Activated CD8-positive, alpha-beta memory T cell treated with anti-CD3 and anti-CD28 coated beads, Interleukin-2, amount 50 U/mL, for 1 hour (primary cell): ENCODE results near the gene CACNA1B.
"Not testable (repeated sequence)": the region's sequence is repeated elsewhere in the genome, so short reads cannot be mapped to it uniquely, and the experiment has no call there.

Source experiments
- DNase-seq: peaks from one replicate; pipeline ENCODE4 v3.0.0-alpha.2; 2020; ENCODE audit errors: extremely low read depth

Gene CACNA1B

DNA sequence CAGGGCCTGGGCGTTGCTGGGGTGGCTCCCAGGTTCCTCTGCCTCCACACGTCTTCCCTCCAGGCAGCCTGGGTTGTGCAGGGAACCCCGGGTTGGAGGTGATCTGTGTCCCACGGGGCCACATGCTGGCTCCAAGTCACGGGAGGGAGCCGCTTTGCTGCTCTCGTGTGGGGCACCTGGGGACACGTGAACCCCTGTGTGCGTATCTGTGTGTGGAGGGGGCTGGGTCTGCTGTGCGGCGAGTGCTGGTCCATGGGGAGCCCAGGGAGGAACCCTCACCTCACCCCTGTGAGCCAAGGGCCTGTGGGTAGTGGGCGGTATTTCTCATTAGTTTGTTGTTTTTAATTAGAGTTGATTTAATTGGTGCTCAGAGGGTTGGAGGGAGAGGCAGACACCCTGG, 7.5 kb downstream of the CACNA1B start:
- not testable (repeated sequence) for DNase-seq

DNA sequence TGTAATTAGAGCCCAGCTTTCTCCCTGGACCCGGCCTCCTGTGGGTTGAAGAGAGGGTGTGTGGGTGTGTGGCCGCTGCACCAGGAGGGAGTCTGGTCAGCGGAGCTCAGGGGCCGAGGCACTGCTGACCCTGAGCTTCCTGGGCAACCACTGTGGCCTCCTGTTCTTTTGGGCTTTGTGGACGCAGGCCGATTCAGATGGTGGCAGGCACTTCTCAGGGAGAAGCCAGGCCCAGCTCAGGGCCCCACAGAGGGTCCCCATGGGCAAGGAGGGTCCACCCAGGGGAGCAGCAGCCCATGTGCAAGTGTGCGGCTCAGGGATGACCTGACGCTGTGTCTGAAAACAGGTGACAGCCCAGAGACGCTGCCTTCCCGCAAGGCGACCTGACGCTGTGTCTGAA, 11.0 kb downstream of the CACNA1B start:
- DNase-seq = not testable (repeated sequence)

DNA sequence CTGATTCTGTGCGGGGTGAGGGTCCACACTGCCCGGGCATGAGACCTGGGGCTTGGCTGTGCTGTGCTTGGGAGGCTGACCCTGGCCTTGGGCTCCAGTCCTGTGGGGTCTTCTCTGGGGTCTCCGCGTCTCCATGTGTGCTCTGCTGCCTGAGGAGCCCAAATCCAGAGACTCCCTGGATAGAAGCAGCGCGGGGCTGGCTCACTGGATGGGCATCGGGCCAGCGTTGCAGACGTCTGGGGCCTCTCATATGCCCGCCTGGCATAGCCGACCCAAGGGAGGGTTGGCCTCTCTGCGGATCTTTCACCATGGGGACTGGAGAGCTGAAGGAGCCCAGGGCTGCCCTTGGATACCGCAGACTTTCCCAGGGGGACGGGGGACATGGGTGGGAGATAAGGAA, 12.4 kb downstream of the CACNA1B start:
- DNase-seq = not testable (repeated sequence)

DNA sequence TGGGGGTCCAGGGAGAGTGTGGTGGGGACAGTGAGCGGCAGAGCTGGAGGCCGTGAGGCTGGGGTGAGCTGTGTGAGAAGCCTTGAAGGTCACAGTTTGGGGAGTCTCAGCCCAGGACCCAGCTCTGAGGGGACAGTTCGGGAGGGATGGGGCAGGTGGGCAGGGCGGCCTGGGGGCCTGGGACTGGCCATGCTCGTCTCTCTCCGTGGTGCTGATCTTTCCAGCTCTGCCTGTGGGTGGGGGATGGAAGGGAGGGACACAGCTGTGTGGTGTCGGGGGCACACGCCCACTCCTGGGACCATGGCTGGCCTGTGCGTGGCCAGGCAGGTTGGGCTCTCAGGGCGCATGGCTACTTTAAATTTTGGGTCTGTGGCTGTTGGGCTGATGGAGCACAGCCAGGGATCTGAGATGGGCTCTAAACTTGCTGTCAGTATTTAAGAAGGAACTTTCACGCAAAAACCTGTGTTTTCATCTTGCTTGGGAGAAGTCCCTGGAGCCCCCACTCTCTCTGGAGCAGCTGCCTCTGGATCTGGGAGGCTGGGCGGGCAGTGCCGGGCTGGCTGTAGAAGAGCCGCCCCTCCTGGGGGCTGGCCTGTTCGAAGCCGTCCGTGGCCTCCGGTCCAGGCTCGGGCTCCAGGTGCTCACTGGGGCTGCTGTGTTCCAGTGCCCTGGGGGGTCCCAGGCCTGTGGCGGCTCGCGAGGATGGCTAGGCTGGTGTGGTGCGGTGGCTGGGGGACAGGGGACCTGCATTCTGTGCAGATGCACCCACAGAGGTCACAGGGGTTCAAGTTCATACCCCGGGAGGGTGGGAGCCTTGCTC, 13.4 kb downstream of the CACNA1B start:
- not testable (repeated sequence) for DNase-seq

DNA sequence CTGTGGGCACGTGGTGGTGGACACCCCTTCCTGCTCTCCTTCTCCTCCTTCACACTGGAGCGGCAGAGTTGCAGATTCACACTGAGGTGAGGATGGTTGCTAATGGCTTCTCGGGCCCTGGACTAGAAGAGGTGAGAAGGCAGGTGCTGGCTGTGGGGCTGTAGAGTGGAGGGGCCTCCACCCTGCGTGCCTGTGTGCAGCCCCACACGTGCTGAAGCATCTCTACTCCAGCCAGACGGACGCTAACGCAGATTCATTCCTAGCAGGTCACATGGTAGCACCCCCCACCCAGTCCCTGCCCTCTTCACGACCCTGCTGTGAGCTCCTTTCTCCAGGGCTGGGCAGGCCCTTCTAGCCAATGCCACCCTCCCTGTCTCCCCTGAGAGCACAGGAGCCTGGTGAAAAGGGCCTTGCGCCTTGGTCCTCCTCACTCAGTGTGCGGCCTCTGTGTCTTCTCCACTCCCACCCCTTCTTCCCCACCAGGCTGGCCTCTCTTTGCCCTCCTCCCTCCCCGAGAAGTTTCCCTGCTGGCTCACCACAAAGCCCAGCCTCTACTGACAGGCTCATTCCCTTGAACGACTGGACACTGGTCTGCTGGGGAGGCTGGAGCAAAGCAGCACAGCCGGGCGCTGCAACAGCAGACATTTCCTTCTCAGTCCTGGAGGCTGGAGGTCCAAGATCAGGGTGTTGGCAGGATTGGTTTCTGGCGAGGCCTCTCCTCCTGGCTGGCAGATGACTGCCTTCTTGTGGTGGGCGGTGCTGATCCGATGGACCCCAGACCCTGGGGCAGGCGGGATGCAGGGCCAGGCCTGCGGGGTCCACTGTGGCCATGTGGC, 14.2 kb downstream of the CACNA1B start:
- no peak for DNase-seq

DNA sequence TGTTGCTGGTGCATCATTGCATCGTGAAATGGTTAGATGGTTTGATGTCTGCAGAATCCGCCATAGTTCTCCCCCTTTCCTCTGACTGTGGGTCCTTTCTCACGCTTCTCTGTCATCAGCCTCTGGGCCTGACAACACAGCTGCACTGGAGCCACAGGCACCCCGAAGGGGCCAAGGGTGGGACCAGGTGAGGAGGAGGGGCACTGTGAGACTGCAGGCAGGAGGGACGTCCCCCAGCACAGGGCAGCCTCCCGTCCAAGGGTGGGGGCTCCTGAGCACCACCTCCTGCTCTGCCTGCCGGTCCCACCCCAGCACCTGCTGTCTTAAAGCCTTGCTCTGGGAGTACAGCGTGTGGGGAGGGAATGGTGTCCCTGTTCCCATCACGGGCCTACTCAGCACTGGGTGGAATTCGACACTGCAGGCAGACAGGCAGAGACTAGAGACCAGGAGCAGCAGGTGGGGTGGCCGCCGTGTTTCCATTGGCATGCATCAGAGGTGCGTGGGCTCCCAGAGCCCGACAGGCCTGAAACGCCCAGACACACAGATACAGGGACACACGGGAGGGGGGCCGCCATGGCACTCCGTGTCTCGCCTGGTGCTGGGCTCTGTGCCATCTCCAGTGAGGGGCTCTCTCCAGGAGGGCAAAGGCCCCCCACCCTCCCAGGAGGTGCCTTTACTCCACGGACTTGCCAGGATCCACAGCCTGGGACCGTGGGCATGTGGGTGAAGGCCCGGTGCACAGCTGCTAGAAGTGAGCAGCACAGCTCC, 15.0 kb downstream of the CACNA1B start:
- DNase-seq = no peak

DNA sequence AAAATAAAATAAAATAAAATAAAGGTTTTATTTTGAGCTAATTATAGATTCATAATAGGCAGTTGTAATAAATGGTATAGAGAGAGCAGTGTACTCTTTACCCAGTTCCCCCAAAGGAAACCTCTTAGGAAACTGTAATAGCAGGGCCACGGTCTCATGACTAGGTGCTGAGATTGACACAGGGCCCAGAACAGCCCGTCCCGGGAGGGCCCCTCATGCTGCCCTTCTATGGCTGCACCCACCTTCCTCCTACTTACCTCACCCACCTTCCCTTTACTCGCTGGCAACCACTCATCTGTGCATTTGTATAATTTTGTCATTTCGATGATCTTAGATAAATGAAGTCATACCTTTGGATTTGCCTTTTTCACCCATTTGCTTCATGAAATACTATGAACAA, 16.1 kb downstream of the CACNA1B start:
- no peak for DNase-seq

DNA sequence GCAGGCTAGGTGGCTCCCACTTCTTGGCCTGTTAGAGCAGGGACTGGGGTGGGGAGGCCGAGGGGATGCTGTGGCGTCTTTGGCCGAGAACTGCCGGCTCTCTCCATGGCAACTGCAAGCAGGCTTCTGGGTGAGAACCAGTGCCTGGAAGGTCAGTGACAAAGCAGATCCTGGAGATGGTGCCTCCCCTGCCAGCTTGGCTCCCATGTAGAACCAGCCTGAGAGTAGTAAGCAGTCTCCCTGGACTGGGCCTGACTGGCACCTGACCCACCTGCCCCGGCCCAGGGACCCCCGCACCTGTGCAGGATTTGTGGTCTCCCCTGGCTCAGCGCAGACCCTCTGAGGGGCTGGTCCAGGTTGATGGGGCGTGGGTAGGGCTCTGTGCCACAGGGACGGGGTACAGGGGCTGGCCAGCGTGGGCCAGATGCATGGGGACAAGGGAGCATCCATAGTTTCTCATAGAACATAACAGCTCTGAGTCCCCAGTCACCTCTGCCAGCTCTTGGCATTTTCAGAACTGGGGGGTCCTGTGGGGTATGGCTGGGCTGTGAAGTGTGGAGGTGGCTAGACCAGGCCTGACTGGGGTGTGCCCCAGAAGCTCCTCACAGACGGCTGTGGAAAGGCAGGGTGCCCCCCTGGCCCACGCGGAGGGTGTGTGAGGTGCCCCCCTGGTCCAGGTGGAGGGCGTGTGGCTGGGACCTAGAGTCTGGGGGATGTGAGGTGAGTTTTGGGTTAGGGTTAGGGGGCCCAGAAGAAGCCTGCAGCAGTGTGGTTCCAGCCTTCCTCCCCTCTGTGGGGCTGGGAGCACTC, 22.2 kb downstream of the CACNA1B start:
- DNase-seq = no peak

DNA sequence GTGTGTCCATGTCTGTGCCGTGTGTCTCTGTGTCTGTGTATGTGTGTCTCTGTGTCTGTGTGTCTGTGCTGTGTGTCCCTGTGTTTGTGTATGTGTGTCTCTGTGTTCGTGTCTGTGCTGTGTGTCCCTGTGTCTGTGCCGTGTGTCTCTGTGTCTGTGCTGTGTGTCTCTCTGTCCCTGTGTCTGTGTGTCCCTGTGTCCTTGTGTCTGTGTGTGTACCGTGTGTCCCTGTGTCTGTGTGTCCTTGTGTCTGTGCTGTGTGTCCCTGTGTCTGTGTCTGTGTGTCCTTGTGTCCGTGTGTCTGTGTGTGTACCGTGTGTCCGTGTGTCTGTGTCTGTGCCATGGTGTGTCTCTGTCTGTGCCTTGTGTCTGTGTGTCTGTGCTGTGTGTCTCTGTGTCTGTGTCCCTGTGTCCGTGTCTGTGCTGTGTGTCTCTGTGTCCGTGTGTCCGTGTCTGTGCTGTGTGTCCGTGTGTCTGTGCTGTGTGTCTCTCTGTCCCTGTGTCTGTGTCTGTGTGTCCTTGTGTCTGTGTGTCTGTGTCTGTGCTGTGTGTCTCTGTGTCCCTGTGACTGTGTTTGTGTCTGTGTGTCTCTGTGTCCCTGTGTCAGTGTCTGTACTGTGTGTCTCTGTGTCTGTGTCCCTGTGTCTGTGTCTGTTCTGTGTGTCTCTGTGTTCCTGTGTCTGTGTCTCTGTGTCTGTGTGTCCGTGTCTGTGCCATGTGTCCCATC, 23.2 kb downstream of the CACNA1B start:
- no peak for DNase-seq

DNA sequence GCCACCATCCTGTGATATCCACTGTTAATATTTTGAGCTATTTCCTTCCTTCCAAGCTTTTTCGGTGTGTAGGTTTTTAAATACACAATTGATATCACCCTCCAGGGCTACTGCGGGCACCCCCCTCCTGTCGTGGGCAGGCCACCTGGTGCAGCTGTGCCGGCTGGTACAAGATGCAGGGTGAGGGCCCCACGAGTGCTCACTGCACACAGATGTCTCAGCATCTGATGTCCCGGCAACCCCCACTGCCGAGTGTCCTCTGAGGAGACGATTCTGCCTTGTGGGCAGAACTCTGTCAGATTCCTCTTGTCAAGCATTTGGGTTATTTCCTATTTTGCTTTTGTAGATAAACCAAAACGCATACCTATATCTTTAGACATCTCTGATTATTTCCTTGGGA, 25.1 kb downstream of the CACNA1B start:
- DNase-seq = no peak

DNA sequence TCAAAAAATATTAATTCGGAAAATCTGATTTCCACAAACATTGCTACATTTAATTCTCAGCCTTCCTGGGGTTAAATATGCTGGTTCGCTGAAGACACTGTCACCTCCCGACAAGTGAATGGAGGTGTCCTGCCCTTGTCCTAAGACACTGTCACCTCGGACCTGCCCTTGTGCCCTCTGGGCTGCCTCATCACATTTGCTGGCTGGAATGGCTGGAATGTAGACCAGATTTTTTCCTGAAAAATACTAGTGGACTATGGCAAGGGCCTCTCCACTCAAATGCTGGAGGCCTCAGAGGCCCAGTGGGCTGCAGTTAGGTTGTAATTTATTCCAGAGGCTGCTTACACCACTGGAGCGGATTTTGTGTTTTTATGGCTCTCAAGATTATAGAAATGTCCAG, 28.2 kb downstream of the CACNA1B start:
- DNase-seq = no peak

DNA sequence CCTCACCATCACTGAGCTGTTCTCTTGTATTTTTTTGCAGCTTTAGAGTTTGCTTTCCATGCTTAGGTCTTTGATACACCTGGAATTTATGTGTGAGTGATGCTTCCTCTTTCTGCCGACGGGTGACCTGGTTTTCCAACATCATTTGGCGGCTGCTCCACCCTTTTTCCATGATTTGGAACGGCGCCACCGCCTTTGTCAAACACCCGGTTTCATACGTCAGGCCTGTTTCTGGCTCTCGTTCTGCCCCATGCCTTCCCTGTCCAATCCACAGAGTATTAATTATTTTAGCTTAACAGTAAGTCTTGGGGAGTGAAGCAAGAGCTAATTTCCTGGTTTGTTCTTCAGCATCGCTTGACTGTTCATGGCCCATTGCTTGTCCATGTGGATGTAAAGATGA, 30.2 kb downstream of the CACNA1B start:
- no peak for DNase-seq

DNA sequence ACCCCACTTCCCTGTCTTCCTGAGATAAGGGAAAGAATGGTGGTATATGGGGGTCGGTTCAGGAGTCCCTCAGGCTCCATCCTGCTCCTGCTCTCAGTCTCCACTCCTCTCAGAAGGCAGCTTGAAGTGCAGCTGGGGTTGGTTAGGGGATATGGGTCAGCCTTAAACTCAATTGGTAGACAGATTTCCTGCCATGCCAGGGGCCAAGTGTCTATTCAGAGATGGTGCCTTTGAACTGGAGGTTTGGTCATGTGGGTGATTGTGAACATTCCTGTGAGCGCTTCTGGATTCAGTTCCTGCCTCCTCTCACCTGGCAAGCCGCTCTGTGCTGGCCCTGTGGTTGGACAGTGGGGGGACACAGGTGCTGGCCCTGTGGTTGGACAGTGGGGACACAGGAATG, 35.1 kb downstream of the CACNA1B start:
- DNase-seq = no peak

DNA sequence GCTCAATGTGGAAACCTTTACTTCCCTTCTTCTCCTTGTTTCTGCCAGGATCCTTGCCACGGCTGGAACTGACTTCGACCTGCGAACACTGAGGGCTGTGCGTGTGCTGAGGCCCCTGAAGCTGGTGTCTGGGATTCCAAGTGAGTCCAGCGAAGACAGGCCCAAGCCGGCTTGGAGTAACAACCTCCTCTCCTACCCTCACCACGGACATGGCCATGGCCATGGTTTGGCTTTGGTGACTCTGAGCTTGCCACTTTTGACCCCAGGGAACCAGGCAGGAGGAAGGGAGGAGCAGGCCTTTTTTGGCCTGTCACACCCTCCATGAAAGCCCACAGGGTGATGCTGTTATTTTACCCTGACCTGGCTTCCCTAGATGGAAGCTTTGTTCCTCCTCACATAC, 35.5 kb downstream of the CACNA1B start:
- no peak for DNase-seq

DNA sequence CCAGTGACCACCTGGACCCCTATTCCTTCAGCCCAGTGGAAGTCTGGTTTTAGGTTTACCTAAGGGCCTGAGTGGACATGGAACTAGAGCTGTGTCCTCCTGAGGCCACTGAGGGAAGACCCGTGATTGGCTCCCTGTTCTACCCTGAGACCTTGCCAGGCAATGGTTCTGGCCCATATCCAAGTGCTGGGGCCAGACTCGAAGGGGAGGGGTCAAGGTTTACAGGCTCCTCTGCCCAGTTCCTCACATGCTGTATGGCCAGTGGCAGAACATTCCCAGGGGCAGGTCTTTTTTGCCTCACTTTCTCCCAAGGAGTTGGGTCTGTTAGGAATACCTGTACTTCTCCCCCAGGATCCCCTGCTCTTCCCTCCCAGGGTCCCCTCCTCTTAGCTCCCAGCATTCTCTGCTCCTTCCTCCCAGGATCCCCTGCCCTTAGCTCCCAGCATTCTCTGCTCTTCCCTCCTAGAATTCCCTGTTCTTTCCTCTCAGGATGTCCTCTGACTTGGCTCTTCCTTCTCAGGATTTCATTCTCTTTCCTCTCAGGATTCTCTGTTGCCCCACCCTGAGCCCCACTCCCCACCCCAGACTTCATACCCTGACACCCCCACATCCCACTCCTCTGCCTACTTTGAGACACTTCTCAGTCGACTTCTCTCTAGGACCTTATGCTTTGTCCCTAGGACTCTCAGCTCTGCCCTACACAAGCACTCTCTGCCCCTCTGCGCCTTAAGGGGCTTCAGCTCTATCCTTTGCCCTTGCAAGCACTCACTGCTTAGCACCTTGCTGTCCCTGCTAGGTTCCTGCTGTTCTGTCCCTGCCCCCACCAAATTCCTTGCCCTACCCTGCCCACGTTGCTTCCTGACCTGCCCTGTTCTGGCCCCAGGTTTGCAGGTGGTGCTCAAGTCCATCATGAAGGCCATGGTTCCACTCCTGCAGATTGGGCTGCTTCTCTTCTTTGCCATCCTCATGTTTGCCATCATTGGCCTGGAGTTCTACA, 36.5 kb downstream of the CACNA1B start:
- DNase-seq = no peak

DNA sequence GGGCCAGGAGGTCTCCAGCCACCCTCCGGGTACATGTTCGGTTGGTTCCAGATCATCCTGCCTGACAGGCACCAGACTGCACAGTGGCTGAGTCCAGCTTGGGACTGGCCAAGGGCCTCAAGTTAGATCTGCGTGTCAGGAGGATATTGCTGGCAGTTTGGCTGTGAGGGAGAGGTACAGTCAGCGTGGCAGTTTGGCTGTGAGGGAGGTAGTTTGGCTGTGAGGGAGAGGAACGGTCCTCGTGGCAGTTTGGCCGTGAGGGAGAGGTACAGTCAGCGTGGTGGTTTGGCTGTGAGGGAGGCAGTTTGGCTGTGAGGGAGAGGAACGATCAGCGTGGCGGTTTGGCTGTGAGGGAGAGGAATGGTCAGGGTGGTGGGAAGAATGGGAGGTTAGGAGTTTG, 39.0 kb downstream of the CACNA1B start:
- DNase-seq = no peak

DNA sequence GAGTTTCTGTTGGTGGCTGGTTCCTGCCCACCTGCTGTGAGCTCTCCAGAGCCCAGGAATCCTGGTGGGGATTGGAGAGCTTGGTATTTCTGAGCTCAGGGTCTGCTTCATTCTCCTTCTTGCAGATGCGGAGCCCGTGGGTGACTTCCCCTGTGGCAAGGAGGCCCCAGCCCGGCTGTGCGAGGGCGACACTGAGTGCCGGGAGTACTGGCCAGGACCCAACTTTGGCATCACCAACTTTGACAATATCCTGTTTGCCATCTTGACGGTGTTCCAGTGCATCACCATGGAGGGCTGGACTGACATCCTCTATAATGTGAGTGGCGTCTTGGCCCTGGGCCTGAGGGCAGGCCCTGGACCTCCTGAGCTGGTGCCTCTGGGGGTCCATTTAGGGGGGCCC, 39.5 kb downstream of the CACNA1B start:
- DNase-seq = no peak

DNA sequence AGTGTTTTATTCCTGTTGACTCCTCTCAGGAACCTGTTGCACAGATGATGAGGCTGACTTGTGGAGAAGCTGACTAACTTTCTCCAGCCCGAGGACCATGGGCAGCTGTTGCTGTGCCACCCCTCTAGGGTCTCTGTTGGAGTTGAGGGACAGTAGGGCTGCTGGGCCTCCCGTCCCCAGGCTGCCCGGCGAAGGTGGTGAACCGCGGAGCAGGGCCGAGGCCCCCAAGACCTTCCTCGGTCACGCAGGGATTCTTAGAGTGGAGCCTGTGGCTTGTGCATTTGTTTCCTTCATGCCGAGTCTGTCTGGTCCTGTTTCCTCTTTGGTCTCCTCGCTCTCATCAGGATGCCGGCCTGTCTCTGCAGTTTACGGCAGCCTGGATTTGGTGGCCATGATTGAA, 40.2 kb downstream of the CACNA1B start:
- no peak for DNase-seq

DNA sequence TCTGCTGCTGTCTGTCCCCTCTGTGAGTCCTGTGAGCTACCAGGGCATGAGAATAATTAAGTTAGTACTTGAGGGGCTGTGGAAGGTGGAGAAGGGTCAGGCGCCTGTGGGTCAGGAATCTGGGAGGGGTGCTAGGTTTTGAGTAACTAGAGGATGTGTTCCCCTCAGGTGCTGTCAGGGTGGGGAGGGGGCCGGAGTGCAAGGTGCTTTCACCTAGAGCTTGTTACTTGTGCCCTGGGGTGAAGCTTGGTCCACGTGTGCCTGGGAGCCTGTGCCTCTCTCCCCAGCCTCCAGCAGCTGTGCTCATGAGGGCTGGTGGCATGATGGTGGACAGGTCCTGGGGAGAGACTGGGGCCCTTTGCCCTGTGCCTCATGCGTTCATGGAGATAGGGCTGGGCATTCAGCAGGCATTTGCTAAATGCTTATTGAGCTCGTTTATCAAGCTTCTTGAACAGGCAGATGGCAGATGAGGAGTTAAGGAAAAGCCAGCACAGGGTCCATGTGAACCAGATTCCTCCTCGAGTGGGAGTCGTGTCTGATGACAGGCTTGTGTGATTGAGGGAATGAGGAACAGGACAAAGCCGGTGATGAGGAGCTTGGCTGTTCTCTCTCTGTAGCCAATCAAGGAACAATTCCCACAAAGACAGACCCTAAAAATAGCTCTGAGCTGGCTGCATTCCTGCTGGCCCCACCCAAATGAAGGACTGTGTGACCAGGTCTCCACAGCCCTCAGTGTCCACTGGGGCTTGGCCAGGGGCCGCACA, 40.9 kb downstream of the CACNA1B start:
- DNase-seq = no peak
